Thoracic aorta (tissue), 2 donors: ENCODE results near the gene ZC3H18. TPM values are rescaled to one million over a fixed set of nuclear protein-coding genes. Genes with fewer than 3 reads are reported as not detected.

ENCODE experiments used
- ATAC-seq: fragments of 150-250 bp; one replicate; pipeline ENCODE4 v1.8.0; 2017; ENCODE audit warnings: low read depth; ENCODE audit not compliant: insufficient number of reproducible peaks, low FRiP score
- DNase-seq: peaks from one replicate; pipeline ENCODE4 v3.0.0-alpha.2; 2020; ENCODE audit warnings: low spot score
- H3K27ac ChIP-seq, 2 donors: fragments of 200-600 bp; sonication (generic); 1 replicate in 1 of 2; 2 replicates in 1 of 2; pipeline ENCODE4 v1.5.1; 2016; ENCODE audit warnings: mild to moderate bottlenecking in 2 of 2, moderate library complexity in 2 of 2
- H3K27me3 ChIP-seq: fragments of 200-600 bp; sonication (generic); replicated peaks from 2 replicates; pipeline ENCODE4 v1.6.0; 2016; ENCODE audit warnings: mild to moderate bottlenecking; ENCODE audit not compliant: insufficient read depth
- H3K36me3 ChIP-seq: fragments of 200-600 bp; sonication (generic); one replicate; pipeline ENCODE4 v1.5.1; 2016
- H3K4me1 ChIP-seq, 2 donors: fragments of 200-600 bp; sonication (generic); 1 replicate in 1 of 2; 2 replicates in 1 of 2; pipeline versions ENCODE4 v1.5.1 to v1.6.0; 2016; ENCODE audit warnings: low read depth in 2 of 2, mild to moderate bottlenecking in 1 of 2; ENCODE audit not compliant: control insufficient read depth in 1 of 2
- H3K4me3 ChIP-seq: fragments of 200-600 bp; sonication (generic); 2 replicates; pipeline ENCODE4 v1.5.1; 2016; ENCODE audit warnings: mild to moderate bottlenecking
- H3K9me3 ChIP-seq: fragments of 200-600 bp; sonication (generic); 2 replicates; pipeline ENCODE4 v1.5.1; 2016
- CTCF ChIP-seq: fragments of 200-600 bp; sonication (generic); IDR thresholded peaks from one replicate; pipeline ENCODE4 v1.5.1; 2019; ENCODE audit warnings: antibody characterized with exemption
- total RNA-seq, 2 donors: library from RNA; depleted of rRNA; stranded (reverse); fragments of >200 nt; gene quantifications; one replicate each; pipeline versions ENCODE4 v1.1.0 to v1.2.3, GENCODE V29; 2016

The ZC3H18 gene
- total RNA-seq, 2 donors from 2014 or later, result 21.8 to 30.3 TPM

GRCh38 chr16:88585269-88585668 is 15.1 kb downstream of the ZC3H18 start:
- DNase-seq, result no peak
- no peaks in the 10 kb centered on the region for H3K9me3 ChIP-seq
- H3K36me3 ChIP-seq, result peaks cover 36% of the 10 kb centered on the region
- ATAC-seq, result no peak
- H3K27me3 ChIP-seq, result no peaks in the 10 kb centered on the region
- no peak overlapping the region for H3K27ac ChIP-seq
- no peaks in the 10 kb centered on the region for H3K4me1 ChIP-seq
- no peak overlapping the region for H3K4me3 ChIP-seq
- no peak for TF ChIP-seq CTCF

DNA sequence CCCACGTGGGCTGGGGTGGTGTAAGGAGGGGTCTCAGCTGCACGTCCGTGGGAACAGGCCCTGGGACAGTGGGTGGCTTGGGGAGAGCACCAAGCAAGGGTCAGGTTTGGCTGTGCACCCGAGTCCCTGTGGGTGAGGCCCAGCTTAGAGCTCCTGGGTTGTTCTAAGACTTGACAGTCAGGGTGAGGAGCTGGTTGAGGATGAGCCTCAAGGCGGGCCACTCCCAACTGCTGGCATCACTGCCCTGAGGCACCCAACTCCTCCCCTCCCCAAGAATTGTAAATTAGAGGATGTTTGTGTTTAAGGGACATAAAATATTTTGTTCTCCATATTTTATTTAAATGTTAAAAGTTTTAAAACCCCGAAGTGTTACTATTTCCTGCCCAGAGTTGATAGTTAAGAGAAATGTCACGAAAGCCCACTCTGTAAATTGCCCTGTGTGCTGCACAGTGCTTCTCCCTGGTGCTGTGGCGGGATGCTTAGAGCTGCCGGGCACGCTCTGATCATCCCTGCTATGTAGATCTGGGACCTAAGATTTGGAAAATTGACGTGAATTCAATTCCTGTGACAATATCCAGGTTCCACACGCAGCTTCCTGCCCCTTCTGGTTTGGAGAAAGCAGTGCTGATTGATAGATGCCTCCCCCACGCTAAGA is 15.9 kb downstream of the ZC3H18 start:
- H3K36me3 ChIP-seq, result peaks cover 36% of the 10 kb centered on the region
- H3K4me3 ChIP-seq, result no peak overlapping the region
- DNase-seq (no peak), ATAC-seq (no peak)
- no peaks in the 10 kb centered on the region for H3K27me3 ChIP-seq
- no peaks in the 10 kb centered on the region for H3K9me3 ChIP-seq
- TF ChIP-seq CTCF, result no peak
- no peak overlapping the region for H3K27ac ChIP-seq
- H3K4me1 ChIP-seq, result no peaks in the 10 kb centered on the region

DNA sequence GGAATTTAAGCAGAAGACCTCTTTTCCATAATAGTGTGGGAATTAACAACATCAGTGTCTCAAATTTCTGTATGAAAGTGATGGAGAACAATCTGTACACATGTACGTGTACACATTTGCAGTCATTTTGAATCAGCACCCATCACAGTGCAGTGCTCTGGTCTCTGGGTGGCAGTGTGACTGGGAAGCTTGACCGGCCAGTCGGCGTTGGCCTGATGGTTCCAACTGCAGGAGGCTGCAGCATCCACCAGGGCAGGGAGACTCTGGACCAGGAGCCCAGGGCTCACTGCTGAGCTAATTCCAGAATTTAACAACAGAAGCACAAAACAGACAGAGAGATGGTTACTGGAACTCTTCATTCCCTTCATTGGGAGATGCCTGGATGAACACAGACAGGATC is 17.9 kb downstream of the ZC3H18 start:
- DNase-seq (no peak), ATAC-seq (no peak)
- peaks cover 32% of the 10 kb centered on the region for H3K36me3 ChIP-seq

GRCh38 chr16:88588754-88589153 is 18.6 kb downstream of the ZC3H18 start:
- Histone ChIP-seq H3K4me3 (no peak overlapping the region), H3K4me1 (no peaks in the 10 kb centered on the region), H3K27me3 (no peaks in the 10 kb centered on the region), H3K36me3 (peaks cover 29% of the 10 kb centered on the region), H3K9me3 (no peaks in the 10 kb centered on the region), H3K27ac (no peak overlapping the region)
- DNase-seq, result no peak
- no peak for ATAC-seq
- TF ChIP-seq CTCF, result no peak

More for the DNA sequence above, 17.9 kb downstream of the ZC3H18 start:
- no peaks in the 10 kb centered on the region for H3K4me1 ChIP-seq
- H3K27me3 ChIP-seq, result no peaks in the 10 kb centered on the region
- H3K4me3 ChIP-seq, result no peak overlapping the region
- no peaks in the 10 kb centered on the region for H3K9me3 ChIP-seq
- TF ChIP-seq CTCF, result no peak
- H3K27ac ChIP-seq, result no peak overlapping the region

DNA sequence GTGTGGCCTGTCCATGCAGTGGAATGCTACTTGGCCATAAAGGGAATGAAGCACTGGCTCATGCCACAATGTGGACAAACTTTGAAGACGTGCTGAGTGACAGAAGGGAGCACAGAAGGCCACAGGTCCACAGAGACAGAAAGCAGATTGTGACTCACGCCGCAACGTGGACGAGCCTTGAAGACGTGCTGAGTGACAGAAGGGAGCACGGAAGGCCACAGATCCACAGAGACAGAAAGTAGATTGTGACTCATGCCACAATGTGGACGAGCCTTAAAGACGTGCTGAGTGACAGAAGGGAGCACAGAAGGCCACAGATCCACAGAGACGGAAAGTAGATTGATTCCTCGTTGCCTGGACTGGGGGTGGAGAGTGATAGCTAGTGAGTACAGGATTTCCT is 19.2 kb downstream of the ZC3H18 start:
- Histone ChIP-seq H3K4me3 (no peak overlapping the region), H3K9me3 (no peaks in the 10 kb centered on the region), H3K27me3 (no peaks in the 10 kb centered on the region), H3K4me1 (no peaks in the 10 kb centered on the region), H3K36me3 (peaks cover 29% of the 10 kb centered on the region), H3K27ac (no peak overlapping the region)
- TF ChIP-seq CTCF, result no peak
- DNase-seq (no peak), ATAC-seq (no peak)
